ENCODE results near the gene NDUFAF2.
"Not testable (repeated sequence)": the region's sequence is repeated elsewhere in the genome, so short reads cannot be mapped to it uniquely, and the experiment has no call there.

NDUFAF2 gene

GRCh38 chr5:61082516-61083280 lies 137.7 kb downstream of the NDUFAF2 start:
- Histone ChIP-seq H3K4me3 (no peak overlapping the region), H3K9me3 (no peaks in the 10 kb centered on the region), H3K4me1 (no peaks in the 10 kb centered on the region), H3K27me3 (ENCODE audit: low read depth) (no peaks in the 10 kb centered on the region), H3K36me3 (replicated peaks) (no peaks in the 10 kb centered on the region)
- no peak for DNase-seq (ENCODE audit: low spot score in 2 of 2)
- in situ Hi-C loops (cut with MboI; ENCODE audit: low sequenced_read_pairs): no loop called here

- Histone ChIP-seq H3K4me1 (no peaks in the 10 kb centered on the region), H3K36me3 (replicated peaks) (no peaks in the 10 kb centered on the region), H3K27me3 (ENCODE audit: low read depth) (no peaks in the 10 kb centered on the region), H3K4me3 (no peak overlapping the region), H3K9me3 (no peaks in the 10 kb centered on the region)
- in situ Hi-C loops (cut with MboI; ENCODE audit: low sequenced_read_pairs): no loop called here
- DNase-seq (ENCODE audit: low spot score in 2 of 2): no peak
Measured at GRCh38 chr5:61084658-61085057, 139.7 kb downstream of the NDUFAF2 start.

GRCh38 chr5:61085885-61086284 lies 140.9 kb downstream of the NDUFAF2 start:
- H3K36me3 ChIP-seq (replicated peaks): no peaks in the 10 kb centered on the region
- H3K27me3 ChIP-seq (ENCODE audit: low read depth): no peaks in the 10 kb centered on the region
- DNase-seq (ENCODE audit: low spot score in 2 of 2): no peak
- no peaks in the 10 kb centered on the region for H3K4me1 ChIP-seq
- no peak overlapping the region for H3K4me3 ChIP-seq
- H3K9me3 ChIP-seq: no peaks in the 10 kb centered on the region
- in situ Hi-C loops (cut with MboI; ENCODE audit: low sequenced_read_pairs): no loop called here

GRCh38 chr5:61087921-61088320 lies 142.9 kb downstream of the NDUFAF2 start:
- Histone ChIP-seq H3K4me1 (no peaks in the 10 kb centered on the region), H3K4me3 (no peak overlapping the region), H3K9me3 (0 out of 2 replicates have a peak, but pooled peaks cover 5% of the 10 kb centered on the region), H3K36me3 (replicated peaks) (no peaks in the 10 kb centered on the region), H3K27me3 (ENCODE audit: low read depth) (no peaks in the 10 kb centered on the region)
- no peak for DNase-seq (ENCODE audit: low spot score in 2 of 2)
- in situ Hi-C loops (cut with MboI; ENCODE audit: low sequenced_read_pairs): no loop called here

GRCh38 chr5:61089351-61089750 lies 144.3 kb downstream of the NDUFAF2 start:
- Histone ChIP-seq H3K4me3 (no peak overlapping the region), H3K4me1 (no peaks in the 10 kb centered on the region), H3K27me3 (ENCODE audit: low read depth) (no peaks in the 10 kb centered on the region), H3K36me3 (replicated peaks) (no peaks in the 10 kb centered on the region), H3K9me3 (0 out of 2 replicates have a peak, but pooled peaks cover 5% of the 10 kb centered on the region)
- no peak for DNase-seq (ENCODE audit: low spot score in 2 of 2)
- in situ Hi-C loops (cut with MboI; ENCODE audit: low sequenced_read_pairs): no loop called here

DNA sequence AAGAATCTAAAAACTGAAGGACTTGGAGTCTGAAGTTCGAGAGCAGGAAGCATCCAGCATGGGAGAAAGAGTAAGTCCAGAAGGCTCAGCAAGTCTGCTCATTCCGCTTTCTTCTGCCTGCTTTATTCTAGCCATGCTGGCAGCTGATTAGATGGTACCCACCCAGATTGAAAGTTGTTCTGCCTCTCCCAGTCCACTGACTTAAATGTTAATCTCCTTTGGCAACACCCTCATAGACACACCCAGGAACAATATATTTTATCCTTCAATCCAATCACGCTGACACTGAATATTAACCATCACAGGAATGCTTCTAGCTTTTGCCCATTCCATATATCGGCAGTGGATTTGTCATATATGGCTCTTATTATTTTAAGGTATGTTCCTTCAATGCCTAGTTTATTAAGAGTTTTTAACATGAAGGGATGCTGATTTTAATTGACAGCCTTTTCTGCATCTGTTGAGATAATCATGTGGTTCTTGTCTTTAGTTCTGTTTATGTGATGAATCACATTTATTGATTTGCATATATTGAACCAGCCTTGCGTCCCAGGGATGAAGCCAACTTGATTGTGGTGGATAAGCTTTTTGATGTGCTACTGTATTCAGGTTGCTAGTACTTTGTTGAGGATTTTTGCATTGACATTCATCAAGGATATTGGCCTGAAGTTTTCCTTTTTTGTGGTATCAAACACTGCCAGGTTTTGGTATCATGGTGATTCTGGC lies 148.2 kb downstream of the NDUFAF2 start:
- H3K9me3 ChIP-seq; H3K27me3 ChIP-seq (ENCODE audit: low read depth); H3K4me1 ChIP-seq; H3K36me3 ChIP-seq (replicated peaks); in situ Hi-C loops (cut with MboI; ENCODE audit: low sequenced_read_pairs); H3K4me3 ChIP-seq; DNase-seq (ENCODE audit: low spot score in 2 of 2): not testable (repeated sequence)

- Histone ChIP-seq H3K9me3 (no peaks in the 10 kb centered on the region), H3K4me1 (no peaks in the 10 kb centered on the region), H3K4me3 (no peak overlapping the region), H3K36me3 (replicated peaks) (no peaks in the 10 kb centered on the region), H3K27me3 (ENCODE audit: low read depth) (no peaks in the 10 kb centered on the region)
- no peak for DNase-seq (ENCODE audit: low spot score in 2 of 2)
- in situ Hi-C loops (cut with MboI; ENCODE audit: low sequenced_read_pairs): no loop called here
Measured at GRCh38 chr5:61097465-61097864, 152.5 kb downstream of the NDUFAF2 start.

GRCh38 chr5:61098251-61098995 lies 153.4 kb downstream of the NDUFAF2 start:
- no peak for DNase-seq (ENCODE audit: low spot score in 2 of 2)
- Histone ChIP-seq H3K27me3 (ENCODE audit: low read depth) (no peaks in the 10 kb centered on the region), H3K36me3 (replicated peaks) (no peaks in the 10 kb centered on the region), H3K4me3 (no peak overlapping the region), H3K9me3 (no peaks in the 10 kb centered on the region), H3K4me1 (no peaks in the 10 kb centered on the region)
- in situ Hi-C loops (cut with MboI; ENCODE audit: low sequenced_read_pairs): no loop called here

DNA sequence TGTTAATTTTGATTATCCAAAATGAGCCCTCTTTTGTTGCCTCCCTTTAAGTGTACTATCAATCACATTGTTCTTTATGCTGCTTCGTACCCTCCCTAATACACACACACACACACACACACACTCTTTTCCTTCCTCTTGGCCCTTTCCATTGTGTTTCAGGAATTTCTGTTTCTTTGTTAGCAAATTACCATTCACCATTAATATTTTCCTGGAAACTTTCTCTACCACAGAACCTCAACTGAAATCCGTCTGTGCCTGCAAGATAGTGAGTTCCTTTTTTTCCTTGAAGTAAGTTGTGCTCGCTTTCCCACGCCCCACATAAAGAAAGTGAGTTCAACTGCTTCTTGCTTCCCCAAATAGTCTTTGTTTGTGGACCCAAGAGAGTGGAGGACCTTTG lies 155.4 kb downstream of the NDUFAF2 start:
- Histone ChIP-seq H3K9me3 (no peaks in the 10 kb centered on the region), H3K27me3 (ENCODE audit: low read depth) (no peaks in the 10 kb centered on the region), H3K4me3 (no peak overlapping the region), H3K36me3 (replicated peaks) (no peaks in the 10 kb centered on the region), H3K4me1 (no peaks in the 10 kb centered on the region)
- in situ Hi-C loops (cut with MboI; ENCODE audit: low sequenced_read_pairs): no loop called here
- no peak for DNase-seq (ENCODE audit: low spot score in 2 of 2)

GRCh38 chr5:61114441-61114840 lies 169.4 kb downstream of the NDUFAF2 start:
- H3K27me3 ChIP-seq (ENCODE audit: low read depth): no peaks in the 10 kb centered on the region
- in situ Hi-C loops (cut with MboI; ENCODE audit: low sequenced_read_pairs): no loop called here
- no peak for DNase-seq (ENCODE audit: low spot score in 2 of 2)
- H3K9me3 ChIP-seq: no peaks in the 10 kb centered on the region
- no peaks in the 10 kb centered on the region for H3K36me3 ChIP-seq (replicated peaks)
- H3K4me1 ChIP-seq: peaks cover 4% of the 10 kb centered on the region
- no peak overlapping the region for H3K4me3 ChIP-seq

GRCh38 chr5:61115968-61116367 lies 171.0 kb downstream of the NDUFAF2 start:
- in situ Hi-C loops (cut with MboI; ENCODE audit: low sequenced_read_pairs): no loop called here
- no peaks in the 10 kb centered on the region for H3K4me1 ChIP-seq
- no peaks in the 10 kb centered on the region for H3K9me3 ChIP-seq
- DNase-seq (ENCODE audit: low spot score in 2 of 2): no peak
- H3K4me3 ChIP-seq: no peak overlapping the region
- H3K36me3 ChIP-seq (replicated peaks): no peaks in the 10 kb centered on the region
- H3K27me3 ChIP-seq (ENCODE audit: low read depth): no peaks in the 10 kb centered on the region

GRCh38 chr5:61119066-61119465 lies 174.1 kb downstream of the NDUFAF2 start:
- Histone ChIP-seq H3K27me3 (ENCODE audit: low read depth) (no peaks in the 10 kb centered on the region), H3K36me3 (replicated peaks) (no peaks in the 10 kb centered on the region), H3K4me3 (no peak overlapping the region), H3K9me3 (no peaks in the 10 kb centered on the region), H3K4me1 (no peaks in the 10 kb centered on the region)
- no peak for DNase-seq (ENCODE audit: low spot score in 2 of 2)
- in situ Hi-C loops (cut with MboI; ENCODE audit: low sequenced_read_pairs): no loop called here

GRCh38 chr5:61120534-61120933 lies 175.5 kb downstream of the NDUFAF2 start:
- no peak overlapping the region for H3K4me3 ChIP-seq
- H3K27me3 ChIP-seq (ENCODE audit: low read depth): no peaks in the 10 kb centered on the region
- no peaks in the 10 kb centered on the region for H3K4me1 ChIP-seq
- DNase-seq (ENCODE audit: low spot score in 2 of 2): no peak
- H3K36me3 ChIP-seq (replicated peaks): no peaks in the 10 kb centered on the region
- in situ Hi-C loops (cut with MboI; ENCODE audit: low sequenced_read_pairs): no loop called here
- H3K9me3 ChIP-seq: no peaks in the 10 kb centered on the region

- Histone ChIP-seq H3K4me3 (no peak overlapping the region), H3K36me3 (replicated peaks) (no peaks in the 10 kb centered on the region), H3K9me3 (no peaks in the 10 kb centered on the region), H3K4me1 (no peaks in the 10 kb centered on the region), H3K27me3 (ENCODE audit: low read depth) (no peaks in the 10 kb centered on the region)
- no peak for DNase-seq (ENCODE audit: low spot score in 2 of 2)
- in situ Hi-C loops (cut with MboI; ENCODE audit: low sequenced_read_pairs): no loop called here
Measured at GRCh38 chr5:61123145-61123544, 178.1 kb downstream of the NDUFAF2 start.

All from HAP-1 (cell line).